Activated CD4-positive, CD25-positive, alpha-beta regulatory T cell treated with anti-CD3 and anti-CD28 coated beads, Interleukin-2, amount 50 U/mL, for 16 hours (primary cell): ENCODE results near the gene ZDHHC14.
"Not testable (repeated sequence)": the region's sequence is repeated elsewhere in the genome, so short reads cannot be mapped to it uniquely, and the experiment has no call there.

ENCODE experiments used
- DNase-seq: peaks from one replicate; pipeline ENCODE4 v3.0.0-alpha.2; 2020; ENCODE audit warnings: low read depth, low spot score

The ZDHHC14 gene

GRCh38 chr6:157405986-157406385 lies 25.0 kb downstream of the ZDHHC14 start:
- no peak for DNase-seq

GRCh38 chr6:157406661-157407060 lies 25.7 kb downstream of the ZDHHC14 start:
- DNase-seq, result no peak

GRCh38 chr6:157407646-157408045 lies 26.7 kb downstream of the ZDHHC14 start:
- DNase-seq, result no peak

GRCh38 chr6:157408427-157408826 lies 27.4 kb downstream of the ZDHHC14 start:
- DNase-seq, result not testable (repeated sequence)

- no peak for DNase-seq
These were observed 29.1 kb downstream of the ZDHHC14 start for GRCh38 chr6:157410045-157410444.

GRCh38 chr6:157411368-157411767 lies 30.4 kb downstream of the ZDHHC14 start:
- DNase-seq, result no peak

GRCh38 chr6:157412791-157413190 lies 31.8 kb downstream of the ZDHHC14 start:
- DNase-seq, result no peak

GRCh38 chr6:157420497-157420896 lies 39.5 kb downstream of the ZDHHC14 start:
- no peak for DNase-seq

- no peak for DNase-seq
These were observed 43.6 kb downstream of the ZDHHC14 start for GRCh38 chr6:157424491-157425020.

GRCh38 chr6:157427969-157428368 lies 47.0 kb downstream of the ZDHHC14 start:
- DNase-seq, result no peak

- no peak for DNase-seq
These were observed 47.6 kb downstream of the ZDHHC14 start for GRCh38 chr6:157428427-157429202.

GRCh38 chr6:157429248-157429647 lies 48.3 kb downstream of the ZDHHC14 start:
- no peak for DNase-seq

- no peak for DNase-seq
These were observed 49.8 kb downstream of the ZDHHC14 start for GRCh38 chr6:157430834-157431233.

GRCh38 chr6:157432231-157432891 lies 51.4 kb downstream of the ZDHHC14 start:
- DNase-seq, result no peak

GRCh38 chr6:157432892-157433265 lies 51.9 kb downstream of the ZDHHC14 start:
- no peak for DNase-seq

- no peak for DNase-seq
These were observed 52.7 kb downstream of the ZDHHC14 start for GRCh38 chr6:157433678-157434081.

- no peak for DNase-seq
These were observed 53.5 kb downstream of the ZDHHC14 start for GRCh38 chr6:157434349-157435033.

GRCh38 chr6:157436219-157436943 lies 55.4 kb downstream of the ZDHHC14 start:
- DNase-seq, result no peak

GRCh38 chr6:157436944-157437336 lies 56.0 kb downstream of the ZDHHC14 start:
- DNase-seq, result no peak

- DNase-seq, result no peak
These were observed 57.7 kb downstream of the ZDHHC14 start for GRCh38 chr6:157438611-157439111.

GRCh38 chr6:157440171-157440570 lies 59.2 kb downstream of the ZDHHC14 start:
- no peak for DNase-seq

GRCh38 chr6:157442291-157442690 lies 61.3 kb downstream of the ZDHHC14 start:
- no peak for DNase-seq
